ENCODE data around the gene SLC38A7. TPM values are rescaled to one million over a fixed set of nuclear protein-coding genes. Genes with fewer than 3 reads are reported as not detected.
"Not testable (repeated sequence)": the region's sequence is repeated elsewhere in the genome, so short reads cannot be mapped to it uniquely, and the experiment has no call there.

Gene SLC38A7
- total and polyA plus RNA-seq, 2 of the 13 experiments (the other 11 are each of a cell fraction or from before 2014, with no cell fraction given): 13.2 to 14.1 TPM

DNA sequence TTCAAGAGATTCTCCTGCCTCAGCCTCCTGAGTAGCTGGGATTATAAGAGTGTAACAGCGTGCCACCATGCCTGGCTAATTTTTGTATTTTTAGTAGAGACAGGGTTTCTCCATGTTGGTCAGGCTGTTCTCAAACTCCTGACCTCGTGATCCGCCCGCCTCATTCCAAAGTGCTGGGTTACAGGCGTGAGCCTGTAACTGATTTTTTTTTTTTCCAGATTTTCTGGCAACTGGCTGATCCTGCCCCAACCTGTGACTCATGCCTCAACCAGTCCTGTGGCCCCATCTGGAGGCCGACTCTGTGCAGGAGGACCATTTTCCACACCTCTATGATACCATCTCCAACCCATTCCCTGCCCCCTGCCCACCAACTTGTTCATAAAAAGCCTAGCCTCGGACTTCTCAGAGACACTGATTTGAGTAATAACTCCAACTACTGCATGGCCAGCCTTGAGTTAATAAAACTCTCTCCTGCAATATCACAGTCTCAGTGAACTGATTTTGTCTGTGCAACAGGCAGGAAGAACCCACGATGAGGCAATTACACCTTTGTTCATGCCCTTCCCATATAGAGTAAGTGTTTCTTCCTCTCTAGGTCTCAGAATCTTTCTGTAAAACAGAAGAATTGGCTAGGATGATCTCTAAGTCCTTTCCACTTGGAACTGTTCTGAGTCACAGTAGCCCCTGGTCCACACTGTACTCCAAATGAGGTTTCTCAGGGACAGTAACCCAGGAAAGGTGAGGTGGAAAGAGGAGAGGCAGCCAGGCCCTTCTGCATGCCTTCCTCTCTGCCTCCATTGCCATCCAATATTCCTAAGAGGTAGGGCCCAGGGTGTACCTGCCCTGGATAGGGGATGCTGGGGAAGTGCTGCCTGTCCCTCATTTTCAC, 46.2 kb downstream of the SLC38A7 start (continued):
- TF ChIP-seq, protein P1, sequence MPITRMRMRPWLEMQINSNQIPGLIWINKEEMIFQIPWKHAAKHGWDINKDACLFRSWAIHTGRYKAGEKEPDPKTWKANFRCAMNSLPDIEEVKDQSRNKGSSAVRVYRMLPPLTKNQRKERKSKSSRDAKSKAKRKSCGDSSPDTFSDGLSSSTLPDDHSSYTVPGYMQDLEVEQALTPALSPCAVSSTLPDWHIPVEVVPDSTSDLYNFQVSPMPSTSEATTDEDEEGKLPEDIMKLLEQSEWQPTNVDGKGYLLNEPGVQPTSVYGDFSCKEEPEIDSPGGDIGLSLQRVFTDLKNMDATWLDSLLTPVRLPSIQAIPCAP (CRISPR knock-in tag; IDR thresholded peaks at IDR 0.05; ENCODE audit: low read depth): no peak
- peak; percentile 20; the same call in 1 of the 2 replicates for TF ChIP-seq RXRB (CRISPR knock-in tag; IDR thresholded peaks at IDR 0.05; ENCODE audit: borderline replicate concordance)
- TF ChIP-seq, protein P2, sequence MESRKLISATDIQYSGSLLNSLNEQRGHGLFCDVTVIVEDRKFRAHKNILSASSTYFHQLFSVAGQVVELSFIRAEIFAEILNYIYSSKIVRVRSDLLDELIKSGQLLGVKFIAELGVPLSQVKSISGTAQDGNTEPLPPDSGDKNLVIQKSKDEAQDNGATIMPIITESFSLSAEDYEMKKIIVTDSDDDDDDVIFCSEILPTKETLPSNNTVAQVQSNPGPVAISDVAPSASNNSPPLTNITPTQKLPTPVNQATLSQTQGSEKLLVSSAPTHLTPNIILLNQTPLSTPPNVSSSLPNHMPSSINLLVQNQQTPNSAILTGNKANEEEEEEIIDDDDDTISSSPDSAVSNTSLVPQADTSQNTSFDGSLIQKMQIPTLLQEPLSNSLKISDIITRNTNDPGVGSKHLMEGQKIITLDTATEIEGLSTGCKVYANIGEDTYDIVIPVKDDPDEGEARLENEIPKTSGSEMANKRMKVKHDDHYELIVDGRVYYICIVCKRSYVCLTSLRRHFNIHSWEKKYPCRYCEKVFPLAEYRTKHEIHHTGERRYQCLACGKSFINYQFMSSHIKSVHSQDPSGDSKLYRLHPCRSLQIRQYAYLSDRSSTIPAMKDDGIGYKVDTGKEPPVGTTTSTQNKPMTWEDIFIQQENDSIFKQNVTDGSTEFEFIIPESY (CRISPR knock-in tag; IDR thresholded peaks at IDR 0.05): 0 out of 2 replicates have a peak, but pooled peaks have one; percentile 22

GRCh38 chr16:58637021-58637420, 47.5 kb downstream of the SLC38A7 start:
- not testable (repeated sequence) for H3K36me3 ChIP-seq (replicated peaks in 1 of 2; ENCODE audit: control insufficient read depth in 1 of 2, insufficient read depth in 2 of 2, low read length in 2 of 2); DNase-seq (ENCODE audit: low spot score); H3K27ac ChIP-seq (ENCODE audit: extremely low read length, insufficient read depth, low read length); H3K9me3 ChIP-seq (ENCODE audit: low read length); H4K20me1 ChIP-seq (ENCODE audit: insufficient read depth, low read length); H3K4me3 ChIP-seq (replicated peaks in 1 of 3; ENCODE audit: insufficient read depth in 1 of 3, low read depth in 2 of 3, low read length in 3 of 3); FAIRE-seq; BruUV-seq (replicated peaks); ATAC-seq; H3K79me2 ChIP-seq (ENCODE audit: insufficient read depth, low read length); H3K9ac ChIP-seq (ENCODE audit: insufficient read depth, low read depth, low read length); H3K27me3 ChIP-seq (ENCODE audit: control insufficient read depth in 1 of 2, insufficient read depth in 2 of 2, low read length in 2 of 2); H3K4me2 ChIP-seq (ENCODE audit: low read depth, low read length); H2AFZ ChIP-seq (ENCODE audit: low read length)
- CTCF ChIA-PET (ENCODE audit: low intra/inter-chr PET ratio, low total read pairs): interaction anchor here (2.8 kb wide), 1 partner anchor 126 kb away, joined by 18 read pairs; no protein-coding TSS in a partner anchor
- H3K4me1 ChIP-seq (ENCODE audit: insufficient read depth, low read length): peaks cover 46% of the 10 kb centered on the region
- intact Hi-C loops (cut with micrococcal nuclease; ENCODE audit: unreplicated experiment) (loop anchor here (5.0 kb wide), 2 partner anchors 65 to 300 kb away; no protein-coding TSS in a partner anchor), in situ Hi-C loops (cut with HindIII; ENCODE audit: extremely low pct_ligation_motif_present, low pct_unique_long_range_greater_than_20kb) (loop anchor here (10.0 kb wide), 2 partner anchors 122 to 302 kb away; partner anchors contain the start of gene SETD6)
- WGBS (ENCODE audit: low lambda C conversion rate): 86% methylated on average over 6 of the region's 6 CpGs
- POLR2A ChIA-PET: interaction anchor here (1.4 to 4.2 kb wide), 3 partner anchors 12 to 116 kb away, joined by 3 to 44 read pairs (median 13); no protein-coding TSS in a partner anchor

Measured in HepG2 (cell line).